Measurements from ENCODE around the gene CSF1R. TPM values are rescaled to one million over a fixed set of nuclear protein-coding genes. Genes with fewer than 3 reads are reported as not detected.
"Not testable (repeated sequence)": the region's sequence is repeated elsewhere in the genome, so short reads cannot be mapped to it uniquely, and the experiment has no call there.

The CSF1R gene
- total RNA-seq, 1 experiment from 2014 or later, result not detected

DNA sequence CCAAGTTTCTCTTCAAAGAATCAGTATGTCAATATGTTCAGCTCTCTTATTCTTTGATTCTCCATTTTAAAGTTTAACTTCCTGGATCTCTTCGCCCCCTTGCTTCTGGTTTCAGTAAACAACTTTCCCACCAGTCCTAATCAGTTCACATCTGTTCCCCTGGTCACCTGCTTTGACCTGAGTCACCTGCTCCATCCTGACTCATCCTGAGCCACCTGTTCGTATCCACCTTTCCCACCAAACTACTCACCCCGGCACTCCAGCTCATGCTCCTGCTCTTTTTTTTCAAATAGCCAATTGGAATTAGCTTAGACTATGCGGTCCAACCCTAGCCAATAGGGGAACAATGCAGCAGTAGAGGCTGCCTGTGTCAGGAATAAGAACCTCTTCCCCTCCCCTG, 23.6 kb upstream of the CSF1R start:
- in situ Hi-C loops (cut with HindIII; ENCODE audit: low pct_unique_long_range_greater_than_20kb, low sequenced_read_pairs), result no loop called here
- no peak for DNase-seq (ENCODE audit: low read depth, low spot score)

DNA sequence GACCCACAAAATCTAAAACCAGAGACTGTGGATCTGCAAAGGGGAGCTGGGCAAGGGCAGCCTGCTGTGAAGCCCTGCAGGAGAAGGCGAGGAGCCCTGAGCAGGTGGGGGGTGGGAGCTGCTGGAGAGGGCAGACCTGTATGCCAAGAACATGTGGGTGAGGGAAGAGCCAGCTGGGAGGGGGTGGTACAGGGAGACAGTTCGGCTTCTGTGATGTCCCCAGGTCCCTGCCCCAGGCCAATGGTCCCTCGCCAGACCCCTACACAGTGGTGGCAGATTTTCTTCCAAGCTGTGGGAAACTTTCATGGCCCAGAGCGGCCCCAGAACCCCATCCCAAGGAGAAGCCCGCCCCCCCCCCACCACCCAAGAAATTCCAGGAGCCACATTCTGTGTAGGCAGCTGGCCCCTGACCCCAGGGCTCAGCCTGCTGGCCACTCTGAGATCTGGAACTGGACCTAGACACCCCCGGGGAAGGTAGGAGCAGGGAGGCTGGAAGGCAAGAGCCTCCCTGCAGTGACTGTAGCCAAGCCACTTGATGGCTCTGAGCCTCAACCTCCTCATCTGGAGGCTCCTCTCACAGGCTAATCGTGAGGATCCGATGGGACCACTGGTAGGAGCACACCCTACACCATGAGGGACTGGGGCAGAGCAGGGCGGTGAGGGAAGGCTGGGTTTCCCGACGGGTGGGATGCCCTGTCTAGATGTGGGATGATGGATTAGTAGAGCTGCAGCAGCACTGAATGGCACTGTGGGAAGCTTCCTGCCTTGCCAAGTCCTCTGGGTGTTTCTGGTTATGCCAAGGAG, 22.6 kb upstream of the CSF1R start:
- DNase-seq (ENCODE audit: low read depth, low spot score), result no peak
- in situ Hi-C loops (cut with HindIII; ENCODE audit: low pct_unique_long_range_greater_than_20kb, low sequenced_read_pairs), result no loop called here

GRCh38 chr5:150107909-150108447, 21.6 kb upstream of the CSF1R start:
- in situ Hi-C loops (cut with HindIII; ENCODE audit: low pct_unique_long_range_greater_than_20kb, low sequenced_read_pairs), result no loop called here
- no peak for DNase-seq (ENCODE audit: low read depth, low spot score)

GRCh38 chr5:150106674-150107426, 20.5 kb upstream of the CSF1R start:
- in situ Hi-C loops (cut with HindIII; ENCODE audit: low pct_unique_long_range_greater_than_20kb, low sequenced_read_pairs), result no loop called here
- DNase-seq (ENCODE audit: low read depth, low spot score), result no peak

GRCh38 chr5:150105928-150106615, 19.7 kb upstream of the CSF1R start:
- in situ Hi-C loops (cut with HindIII; ENCODE audit: low pct_unique_long_range_greater_than_20kb, low sequenced_read_pairs), result no loop called here
- DNase-seq (ENCODE audit: low read depth, low spot score), result no peak

DNA sequence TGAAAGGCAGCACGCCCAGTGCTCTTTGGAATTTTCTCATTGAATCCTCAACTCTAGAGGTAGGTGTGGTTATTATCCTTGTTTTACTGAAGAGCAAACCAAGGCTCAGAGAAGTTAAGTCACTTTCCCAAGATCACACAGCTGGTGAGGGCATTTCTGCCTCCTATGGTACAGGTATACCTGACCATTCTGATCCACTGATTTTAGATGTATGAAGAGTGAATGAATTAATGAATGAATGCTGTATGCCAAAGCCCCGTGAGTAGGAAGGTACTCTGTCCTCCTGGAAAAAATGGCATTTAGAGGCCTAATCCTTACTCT, 18.2 kb upstream of the CSF1R start:
- DNase-seq (ENCODE audit: low read depth, low spot score), result no peak
- in situ Hi-C loops (cut with HindIII; ENCODE audit: low pct_unique_long_range_greater_than_20kb, low sequenced_read_pairs), result no loop called here

DNA sequence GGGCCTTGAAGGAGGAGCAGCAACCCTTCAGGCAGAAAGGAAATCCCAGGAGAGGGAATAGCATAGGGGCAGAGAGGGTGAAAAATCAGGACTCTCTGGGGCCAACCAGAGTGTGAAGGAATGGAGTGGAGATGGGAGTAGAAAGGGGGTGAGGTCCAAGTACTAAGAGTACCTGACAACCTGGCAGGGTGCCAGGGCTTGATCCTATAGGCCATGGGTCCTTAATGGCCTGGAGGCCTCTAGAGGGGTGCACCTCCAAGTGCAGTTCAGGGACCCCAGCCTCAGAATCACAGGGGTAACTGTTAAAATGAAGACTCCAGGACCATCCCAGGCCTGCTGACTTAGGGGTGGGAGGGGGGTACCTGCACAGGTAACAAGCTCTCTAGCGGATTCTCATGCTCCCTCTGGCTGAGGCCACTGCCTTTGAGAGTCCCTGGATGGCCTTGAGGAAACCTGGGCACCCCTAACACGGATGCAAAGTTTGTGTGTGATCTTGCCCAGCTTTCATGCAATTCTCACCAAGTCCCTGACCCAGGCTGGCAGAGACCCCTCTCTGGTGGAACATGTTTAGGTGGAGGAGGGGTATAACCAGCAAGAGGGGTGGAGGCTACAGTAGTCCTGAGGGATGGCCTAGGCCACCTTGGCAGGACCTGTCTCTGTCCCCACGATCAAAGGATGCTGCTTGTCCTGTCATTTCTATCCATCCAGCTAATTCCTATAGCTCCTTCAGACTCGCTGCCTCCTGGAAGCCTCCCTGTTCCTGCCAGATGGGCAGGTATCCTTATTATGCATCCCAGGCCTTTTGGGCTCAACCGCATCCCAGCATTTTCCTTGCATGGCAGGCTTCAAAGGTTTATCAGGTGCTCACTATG, 17.6 kb upstream of the CSF1R start:
- in situ Hi-C loops (cut with HindIII; ENCODE audit: low pct_unique_long_range_greater_than_20kb, low sequenced_read_pairs), result no loop called here

GRCh38 chr5:150101023-150101422, 14.7 kb upstream of the CSF1R start:
- DNase-seq (ENCODE audit: low read depth, low spot score), result no peak
- in situ Hi-C loops (cut with HindIII; ENCODE audit: low pct_unique_long_range_greater_than_20kb, low sequenced_read_pairs), result no loop called here

More for the DNA sequence above, 17.6 kb upstream of the CSF1R start:
- no peak for DNase-seq (ENCODE audit: low read depth, low spot score)

GRCh38 chr5:150097152-150097551, 10.8 kb upstream of the CSF1R start:
- in situ Hi-C loops (cut with HindIII; ENCODE audit: low pct_unique_long_range_greater_than_20kb, low sequenced_read_pairs), result no loop called here
- no peak for DNase-seq (ENCODE audit: low read depth, low spot score)

DNA sequence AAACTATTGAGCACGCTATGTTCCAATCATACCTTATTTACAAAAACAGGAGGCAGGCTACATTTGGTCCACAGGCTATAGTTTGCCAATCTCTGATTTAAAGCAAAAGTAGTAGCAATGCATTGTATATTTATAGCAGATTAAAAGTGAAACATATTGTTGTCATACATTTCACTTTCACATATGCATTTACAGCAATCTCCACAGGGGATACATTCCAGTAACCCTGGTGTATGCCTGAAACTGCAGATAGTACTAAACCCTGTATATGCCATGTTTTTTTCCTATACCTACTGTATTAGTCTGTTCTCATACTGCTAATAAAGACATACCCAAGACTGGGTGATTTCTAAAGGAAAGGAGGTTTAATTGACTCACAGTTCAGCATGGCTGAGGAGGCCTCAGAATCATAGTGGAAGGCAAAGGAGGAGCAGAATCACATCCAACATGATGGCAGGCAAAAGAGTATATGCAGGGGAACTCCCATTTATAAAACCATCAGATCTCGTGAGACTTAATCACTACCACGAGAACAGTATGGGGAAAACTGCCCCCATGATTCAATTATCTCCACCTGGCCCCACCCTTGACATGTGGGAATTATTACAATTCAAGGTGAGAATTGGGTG, 5.9 kb upstream of the CSF1R start:
- in situ Hi-C loops (cut with HindIII; ENCODE audit: low pct_unique_long_range_greater_than_20kb, low sequenced_read_pairs), result no loop called here
- DNase-seq (ENCODE audit: low read depth, low spot score), result no peak

GRCh38 chr5:150085191-150085912, 1.0 kb downstream of the CSF1R start:
- DNase-seq (ENCODE audit: low read depth, low spot score), result no peak
- in situ Hi-C loops (cut with HindIII; ENCODE audit: low pct_unique_long_range_greater_than_20kb, low sequenced_read_pairs), result no loop called here

DNA sequence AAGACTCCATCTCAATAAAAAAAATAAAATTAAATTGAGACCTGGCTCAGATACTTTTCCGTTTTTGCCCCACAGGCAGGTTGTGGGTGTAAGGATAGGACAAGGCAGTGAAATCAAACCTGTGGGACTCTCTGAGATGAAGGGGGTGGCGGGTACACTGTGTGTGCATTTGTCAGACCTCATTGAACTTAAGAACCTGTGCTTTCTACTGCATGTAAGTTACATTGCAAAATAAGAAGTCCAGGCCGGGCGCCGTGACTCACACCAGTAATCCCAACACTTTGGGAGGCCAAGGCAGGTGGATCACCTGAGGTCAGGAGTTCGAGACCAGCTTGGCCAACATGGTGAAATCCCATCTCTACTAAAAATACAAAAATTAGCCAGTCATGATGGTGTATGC, 1.6 kb downstream of the CSF1R start:
- DNase-seq (ENCODE audit: low read depth, low spot score); in situ Hi-C loops (cut with HindIII; ENCODE audit: low pct_unique_long_range_greater_than_20kb, low sequenced_read_pairs): not testable (repeated sequence)

DNA sequence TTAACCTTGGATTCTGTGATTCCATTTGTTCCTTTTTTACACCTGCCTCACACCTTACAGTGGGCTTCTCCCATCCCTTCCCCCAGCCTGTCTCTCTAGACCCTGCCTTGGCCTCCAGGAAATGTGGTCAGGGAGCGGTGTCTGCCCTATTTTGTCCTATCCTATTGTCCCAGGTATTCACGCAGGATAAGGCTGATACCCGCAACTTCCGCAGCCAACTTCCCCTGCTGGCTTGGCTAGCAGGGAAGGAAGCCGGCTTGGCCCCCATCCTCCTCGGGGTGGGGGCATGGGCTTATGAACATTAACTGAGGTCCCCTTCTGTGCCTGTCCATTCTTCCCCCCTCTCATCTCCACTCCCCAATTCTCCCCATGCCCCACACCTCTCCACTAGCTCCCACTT, 3.5 kb downstream of the CSF1R start:
- DNase-seq (ENCODE audit: low read depth, low spot score), result no peak
- in situ Hi-C loops (cut with HindIII; ENCODE audit: low pct_unique_long_range_greater_than_20kb, low sequenced_read_pairs), result no loop called here

DNA sequence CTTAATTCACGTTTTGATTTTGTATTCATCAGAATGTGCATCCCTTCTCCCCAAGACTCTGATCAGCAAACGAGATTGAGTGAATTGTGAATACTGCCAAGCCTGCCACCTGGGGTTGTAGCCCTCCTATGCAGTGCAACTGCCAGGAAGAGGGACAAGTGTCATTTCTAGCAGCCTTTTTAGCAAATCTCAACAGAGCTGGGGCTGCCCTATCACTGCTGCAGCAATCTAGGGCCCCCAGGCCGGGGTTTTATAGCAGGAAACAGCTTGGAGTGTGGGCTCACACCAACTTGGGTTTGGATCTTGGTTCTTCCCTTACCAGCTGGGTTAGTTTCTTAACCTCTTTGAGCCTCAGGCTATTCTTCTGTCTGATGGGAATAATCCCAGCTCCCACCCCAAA, 4.0 kb downstream of the CSF1R start:
- DNase-seq (ENCODE audit: low read depth, low spot score), result no peak
- in situ Hi-C loops (cut with HindIII; ENCODE audit: low pct_unique_long_range_greater_than_20kb, low sequenced_read_pairs), result no loop called here

GRCh38 chr5:150081541-150082283, 4.6 kb downstream of the CSF1R start:
- no peak for DNase-seq (ENCODE audit: low read depth, low spot score)
- in situ Hi-C loops (cut with HindIII; ENCODE audit: low pct_unique_long_range_greater_than_20kb, low sequenced_read_pairs), result no loop called here
